GM12865 (cell line): ENCODE data around the gene GPR61.

Experiments used
- DNase-seq: peaks from one replicate; pipeline ENCODE4 v3.0.0; 2010; ENCODE audit warnings: low read depth
- H3K4me3 ChIP-seq: 2 replicates; pipeline ENCODE4 v1.5.1; 2011; ENCODE audit warnings: mild to moderate bottlenecking, low read depth, low read length, control low read depth
- CTCF ChIP-seq: IDR thresholded peaks from 2 replicates; pipeline ENCODE4 v1.5.1; 2011; ENCODE audit warnings: low read length, control low read depth, low read depth, inconsistent platforms; ENCODE audit not compliant: insufficient read depth; ENCODE audit errors: missing control alignments

Gene GPR61

GRCh38 chr1:109569323-109569722 lies 29.7 kb downstream of the GPR61 start:
- DNase-seq: no peak
- H3K4me3 ChIP-seq: no peak overlapping the region
- TF ChIP-seq CTCF: no peak

GRCh38 chr1:109570414-109570813 lies 30.7 kb downstream of the GPR61 start:
- no peak for TF ChIP-seq CTCF
- no peak overlapping the region for H3K4me3 ChIP-seq
- DNase-seq: no peak

- no peak for DNase-seq
- H3K4me3 ChIP-seq: no peak overlapping the region
- TF ChIP-seq CTCF: no peak
Observed at GRCh38 chr1:109573785-109574184, 34.1 kb downstream of the GPR61 start.

- no peak for DNase-seq
- H3K4me3 ChIP-seq: no peak overlapping the region
- TF ChIP-seq CTCF: no peak
Observed at GRCh38 chr1:109578947-109579443, 39.3 kb downstream of the GPR61 start.

GRCh38 chr1:109579491-109579890 lies 39.8 kb downstream of the GPR61 start:
- DNase-seq: no peak
- H3K4me3 ChIP-seq: no peak overlapping the region
- TF ChIP-seq CTCF: no peak

- no peak for DNase-seq
- TF ChIP-seq CTCF: no peak
Observed at GRCh38 chr1:109582021-109582420, 42.3 kb downstream of the GPR61 start.

GRCh38 chr1:109584766-109585165 lies 45.1 kb downstream of the GPR61 start:
- no peak for DNase-seq
- no peak overlapping the region for H3K4me3 ChIP-seq
- no peak for TF ChIP-seq CTCF

More at GRCh38 chr1:109582021-109582420, 42.3 kb downstream of the GPR61 start:
- H3K4me3 ChIP-seq: no peak overlapping the region
